A172 (cell line): ENCODE measurements around the gene CDH4. TPM values are rescaled to one million over a fixed set of nuclear protein-coding genes. Genes with fewer than 3 reads are reported as not detected.
"Not testable (repeated sequence)": the region's sequence is repeated elsewhere in the genome, so short reads cannot be mapped to it uniquely, and the experiment has no call there.

Source experiments
- DNase-seq: peaks from one replicate; pipeline ENCODE4 v3.0.0-alpha.2; 2015; ENCODE audit warnings: low spot score
- total RNA-seq: library from RNA; depleted of rRNA; stranded (reverse); fragments of >200 nt; shearing (Covaris generic); gene quantifications from 2 replicates; pipeline ENCODE4 v1.2.3, GENCODE V29; 2014

Gene CDH4
- total RNA-seq, 1 experiment from 2014 or later, result 5.5 TPM

DNA sequence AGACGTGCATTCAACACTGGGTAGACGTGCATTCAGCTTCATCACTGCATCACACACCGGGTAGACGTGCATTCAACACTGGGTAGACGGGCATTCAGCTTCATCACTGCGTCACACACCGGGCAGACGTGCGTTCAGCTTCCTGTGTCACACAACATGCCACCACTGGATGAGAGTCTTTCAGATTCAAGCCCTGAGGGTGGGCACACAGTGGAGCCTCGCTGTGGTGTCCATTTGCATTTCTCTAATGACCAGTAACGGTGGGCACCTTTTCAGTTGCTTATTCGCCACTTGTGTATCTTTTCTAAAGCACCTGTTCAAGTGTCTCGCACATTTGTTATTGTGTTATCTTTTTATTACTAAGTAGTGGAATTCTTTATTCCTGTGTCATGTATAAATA is 719.5 kb downstream of the CDH4 start:
- not testable (repeated sequence) for DNase-seq

GRCh38 chr20:61972636-61973508 is 720.8 kb downstream of the CDH4 start:
- DNase-seq, result no peak

DNA sequence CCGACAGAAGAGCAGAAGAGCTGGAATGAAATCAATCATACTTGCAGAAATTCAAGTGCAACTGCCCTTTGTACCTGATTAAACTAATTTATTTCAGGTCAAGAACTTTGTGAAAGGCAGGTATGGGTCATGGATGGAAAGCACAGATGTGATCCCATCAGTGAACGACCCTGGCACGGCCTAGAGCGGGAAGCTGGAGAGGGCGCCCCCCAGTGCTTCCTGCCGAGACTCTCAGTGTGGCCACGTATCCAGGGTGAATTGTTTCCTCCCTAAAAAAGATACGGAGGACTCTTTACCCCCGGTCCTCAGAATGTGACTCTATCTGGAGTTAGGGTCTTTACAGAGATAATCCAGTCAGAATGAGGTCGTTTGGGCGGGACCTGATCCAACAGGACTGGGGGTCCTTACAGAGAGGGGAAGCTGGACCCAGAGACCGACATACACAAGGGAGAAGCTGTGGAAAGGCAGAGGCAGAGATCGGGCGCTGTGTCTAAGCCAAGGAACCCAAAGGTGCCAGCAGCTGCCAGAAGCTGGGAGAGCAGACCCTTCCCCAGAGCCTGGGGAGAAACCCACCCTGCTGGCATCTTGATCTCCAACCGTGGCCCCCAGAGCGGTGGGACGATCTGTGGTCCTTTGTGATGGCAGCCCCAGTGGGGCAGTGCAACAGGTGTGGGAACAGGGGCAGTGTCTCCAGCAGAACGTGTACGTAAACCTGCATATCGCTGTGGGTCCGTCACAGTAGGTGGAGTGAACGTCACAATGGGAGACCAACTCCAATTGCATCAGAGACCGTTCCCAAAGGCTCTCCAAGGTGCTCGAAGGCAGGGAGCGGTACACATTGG is 721.7 kb downstream of the CDH4 start:
- DNase-seq, result no peak

- no peak for DNase-seq
Observed at GRCh38 chr20:61974357-61974665, 722.2 kb downstream of the CDH4 start.

GRCh38 chr20:61975407-61976129 is 723.5 kb downstream of the CDH4 start:
- no peak for DNase-seq

- no peak for DNase-seq
Observed at GRCh38 chr20:61976263-61976643, 724.2 kb downstream of the CDH4 start.

- DNase-seq, result no peak
Observed at GRCh38 chr20:61976644-61977418, 724.8 kb downstream of the CDH4 start.

- no peak for DNase-seq
Observed at GRCh38 chr20:61977419-61977786, 725.3 kb downstream of the CDH4 start.

GRCh38 chr20:61978491-61978890 is 726.4 kb downstream of the CDH4 start:
- no peak for DNase-seq

- no peak for DNase-seq
Observed at GRCh38 chr20:61979090-61979489, 727.0 kb downstream of the CDH4 start.

- DNase-seq, result no peak
Observed at GRCh38 chr20:61979701-61980635, 727.9 kb downstream of the CDH4 start.

DNA sequence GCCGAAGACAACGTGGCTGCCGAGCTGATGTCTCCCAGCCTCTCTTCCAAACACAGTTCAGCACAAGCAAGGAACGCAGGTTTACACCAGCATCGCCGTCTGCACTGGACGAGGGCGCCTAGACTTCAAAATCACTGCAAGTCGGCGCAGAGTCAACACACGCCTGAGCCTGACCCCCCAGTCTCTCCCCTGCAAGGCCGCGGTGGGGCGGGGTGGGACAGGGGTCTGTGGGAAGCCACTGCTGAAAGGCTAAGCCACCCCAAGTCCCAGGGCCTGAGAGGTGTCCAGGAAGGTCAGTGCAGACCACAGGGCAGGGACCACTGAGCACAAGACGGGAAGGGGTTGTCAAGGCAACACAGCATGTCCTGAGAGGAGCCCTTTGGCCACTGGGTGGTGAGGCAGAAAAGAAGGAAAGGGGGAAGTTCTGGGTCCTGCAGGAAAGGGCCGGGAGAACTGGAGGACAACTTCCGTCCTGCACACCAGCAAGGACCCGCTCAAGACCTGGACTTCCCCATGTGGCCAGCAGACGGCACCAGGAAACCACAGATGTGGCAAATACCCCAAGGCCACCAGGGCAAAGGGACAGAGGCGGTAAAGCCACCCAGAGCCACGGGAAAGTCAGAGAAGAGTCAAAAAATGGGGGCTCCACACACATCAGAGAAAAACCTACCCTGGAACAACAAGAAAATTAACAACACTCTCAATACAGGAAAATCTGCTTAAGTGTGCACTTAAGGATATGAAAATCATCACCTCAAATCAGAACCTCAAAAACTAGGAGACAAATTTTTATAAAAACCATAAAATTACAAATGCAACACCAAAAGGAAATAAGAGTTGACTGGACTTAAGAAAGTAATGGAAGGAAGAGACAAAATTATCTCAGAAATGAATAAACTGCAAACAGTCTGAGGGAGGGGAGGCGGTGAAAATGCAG is 728.9 kb downstream of the CDH4 start:
- DNase-seq, result peak; percentile 17

DNA sequence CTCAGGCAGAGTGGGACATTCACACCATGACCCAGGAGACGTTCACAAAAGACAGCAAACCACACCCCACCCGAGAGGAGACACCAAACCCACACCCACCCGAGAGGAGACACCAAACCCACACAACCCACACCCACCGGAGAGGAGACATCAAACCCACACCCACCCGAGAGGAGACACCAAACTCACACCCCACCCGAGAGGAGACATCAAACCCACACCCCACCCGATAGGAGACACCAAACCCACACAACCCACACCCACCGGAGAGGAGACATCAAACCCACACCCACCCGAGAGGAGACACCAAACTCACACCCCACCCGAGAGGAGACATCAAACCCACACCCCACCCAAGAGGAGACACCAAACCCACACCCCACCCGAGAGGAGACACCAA is 729.6 kb downstream of the CDH4 start:
- DNase-seq, result not testable (repeated sequence)

- DNase-seq, result no peak
Observed at GRCh38 chr20:61982191-61982950, 730.3 kb downstream of the CDH4 start.

DNA sequence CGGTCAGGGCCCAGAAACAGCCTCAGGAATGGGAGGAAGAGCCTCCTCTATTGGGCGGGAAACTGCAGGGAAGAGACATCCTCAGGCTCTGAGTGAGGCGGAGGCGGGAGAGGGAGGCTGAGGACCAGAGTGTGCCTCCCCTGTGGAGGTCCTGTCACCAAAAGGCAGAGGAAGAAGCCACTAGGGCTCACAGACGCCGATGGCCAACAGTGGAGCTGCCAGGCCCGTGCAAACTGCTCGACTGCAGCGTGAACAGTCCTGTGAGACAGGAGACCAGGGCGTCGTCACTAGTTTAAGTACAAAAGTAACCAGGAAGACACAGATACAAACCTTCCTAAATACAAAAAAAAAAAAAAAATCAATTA is 730.9 kb downstream of the CDH4 start:
- no peak for DNase-seq

DNA sequence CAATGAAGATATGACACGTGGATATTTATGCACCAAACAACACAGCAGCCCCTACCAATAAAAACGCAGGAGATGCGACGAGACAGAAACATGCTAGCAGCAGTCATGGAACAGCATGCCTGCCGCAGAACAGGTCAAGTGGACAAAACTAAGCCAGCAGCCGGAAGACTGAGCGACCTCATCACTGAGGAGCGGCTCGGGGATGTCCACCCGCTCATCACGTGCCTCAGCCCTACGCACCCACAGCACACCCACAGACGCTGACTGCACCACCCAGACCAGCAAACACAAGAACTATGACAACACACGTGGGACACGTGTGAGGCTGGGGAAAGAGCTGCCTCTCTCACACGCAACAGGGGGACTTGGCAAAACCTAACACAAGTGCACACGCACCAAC is 731.9 kb downstream of the CDH4 start:
- DNase-seq, result no peak

- not testable (repeated sequence) for DNase-seq
Observed at GRCh38 chr20:61984431-61984830, 732.4 kb downstream of the CDH4 start.

GRCh38 chr20:61985096-61985495 is 733.0 kb downstream of the CDH4 start:
- no peak for DNase-seq
